Fibroblast of lung (primary cell): ENCODE measurements around the gene RBP7.

ENCODE experiments used
- EZH2 ChIP-seq: IDR thresholded peaks from 2 replicates; pipeline ENCODE4 v1.5.1; 2012; ENCODE audit warnings: low read length, control low read depth, mild to moderate bottlenecking; ENCODE audit errors: missing control alignments
- TF ChIP-seq, protein P1 (sequence below), 2 donors: IDR thresholded peaks in 1 of 2; conservative IDR thresholded peaks in 1 of 2; 1 replicate in 1 of 2; 2 replicates in 1 of 2; pipeline ENCODE4 v1.5.1; 2011 to 2012; ENCODE audit warnings: low read length in 2 of 2, control low read depth in 1 of 2, inconsistent platforms in 1 of 2, low read depth in 1 of 2, mild to moderate bottlenecking in 1 of 2

DNA sequence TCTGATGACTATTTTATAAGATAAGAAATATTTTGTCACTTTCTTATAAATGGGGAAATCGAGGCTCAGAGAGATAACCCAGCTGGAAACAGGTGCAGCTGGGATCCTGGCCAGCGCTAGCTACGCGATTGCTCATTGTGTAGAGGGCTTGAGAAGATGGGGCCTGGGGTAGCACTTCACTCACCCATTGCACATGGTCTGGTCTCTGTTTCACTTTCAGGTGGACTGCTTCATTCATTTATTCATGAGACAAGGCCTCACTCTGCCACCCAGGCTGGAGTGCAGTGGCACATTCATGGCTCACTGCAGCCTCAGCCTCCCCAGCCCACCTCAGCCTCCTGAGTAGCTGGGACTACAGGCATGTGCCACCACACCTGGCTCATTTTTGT lies 59.6 kb downstream of the RBP7 start:
- TF ChIP-seq, protein P1, sequence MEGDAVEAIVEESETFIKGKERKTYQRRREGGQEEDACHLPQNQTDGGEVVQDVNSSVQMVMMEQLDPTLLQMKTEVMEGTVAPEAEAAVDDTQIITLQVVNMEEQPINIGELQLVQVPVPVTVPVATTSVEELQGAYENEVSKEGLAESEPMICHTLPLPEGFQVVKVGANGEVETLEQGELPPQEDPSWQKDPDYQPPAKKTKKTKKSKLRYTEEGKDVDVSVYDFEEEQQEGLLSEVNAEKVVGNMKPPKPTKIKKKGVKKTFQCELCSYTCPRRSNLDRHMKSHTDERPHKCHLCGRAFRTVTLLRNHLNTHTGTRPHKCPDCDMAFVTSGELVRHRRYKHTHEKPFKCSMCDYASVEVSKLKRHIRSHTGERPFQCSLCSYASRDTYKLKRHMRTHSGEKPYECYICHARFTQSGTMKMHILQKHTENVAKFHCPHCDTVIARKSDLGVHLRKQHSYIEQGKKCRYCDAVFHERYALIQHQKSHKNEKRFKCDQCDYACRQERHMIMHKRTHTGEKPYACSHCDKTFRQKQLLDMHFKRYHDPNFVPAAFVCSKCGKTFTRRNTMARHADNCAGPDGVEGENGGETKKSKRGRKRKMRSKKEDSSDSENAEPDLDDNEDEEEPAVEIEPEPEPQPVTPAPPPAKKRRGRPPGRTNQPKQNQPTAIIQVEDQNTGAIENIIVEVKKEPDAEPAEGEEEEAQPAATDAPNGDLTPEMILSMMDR (conservative IDR thresholded peaks at IDR 0.05 in 1 of 2, IDR thresholded peaks at IDR 0.05 in 1 of 2; ENCODE audit: low read depth in 1 of 2, low read length in 2 of 2) = no peak
- no peak for TF ChIP-seq EZH2
